Umbilical cord (tissue), 2 donors: ENCODE data around the gene HMCN1. TPM values are rescaled to one million over a fixed set of nuclear protein-coding genes. Genes with fewer than 3 reads are reported as not detected.

ENCODE experiments used
- DNase-seq: peaks from one replicate; pipeline ENCODE4 v3.0.0-alpha.2; 2015; ENCODE audit warnings: low spot score
- total RNA-seq: library from RNA; depleted of rRNA; stranded (reverse); fragments of >200 nt; gene quantifications from one replicate; pipeline ENCODE4 v1.2.3, GENCODE V29; 2014; ENCODE audit warnings: low replicate concordance; ENCODE audit not compliant: insufficient read depth

Gene HMCN1
- total RNA-seq, 1 donor from 2014 or later: 29.6 TPM

DNA sequence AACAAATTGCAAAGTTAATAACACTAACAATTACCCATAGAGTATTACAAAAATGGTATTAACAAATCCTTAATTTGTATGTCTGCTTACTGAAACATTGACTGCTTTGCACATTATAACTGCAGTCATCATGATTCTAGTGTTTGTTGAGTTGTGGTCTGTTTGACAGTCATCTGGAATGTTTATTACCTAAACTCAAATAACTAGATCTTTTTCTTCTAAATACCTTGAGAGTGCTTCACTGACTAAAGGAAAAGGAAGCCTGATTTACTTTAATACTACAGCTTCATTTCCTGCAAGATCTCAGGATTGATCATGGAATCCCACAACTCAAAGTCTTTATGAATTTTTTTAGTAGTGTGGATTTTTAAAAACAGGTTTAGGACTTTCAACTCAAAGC is 70.0 kb downstream of the HMCN1 start:
- no peak for DNase-seq

DNA sequence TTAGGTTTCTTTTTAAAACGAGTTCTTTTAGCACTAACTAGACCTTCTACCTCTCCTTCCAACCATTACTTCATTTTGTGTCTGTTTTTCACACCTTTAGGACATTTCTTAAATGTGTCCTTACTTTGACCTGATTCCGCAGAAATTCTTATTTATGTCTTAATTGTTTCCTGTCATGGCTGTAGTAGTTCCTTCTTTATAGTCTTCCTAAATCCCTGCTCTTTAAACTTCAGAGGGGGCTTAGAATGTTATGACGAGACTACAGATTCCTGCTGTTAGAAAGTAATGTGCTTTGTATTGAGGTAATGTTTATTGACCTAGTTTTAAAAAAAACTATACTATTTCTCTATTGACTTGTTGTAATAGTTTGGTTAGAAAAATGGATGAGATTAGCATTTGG is 70.4 kb downstream of the HMCN1 start:
- no peak for DNase-seq

DNA sequence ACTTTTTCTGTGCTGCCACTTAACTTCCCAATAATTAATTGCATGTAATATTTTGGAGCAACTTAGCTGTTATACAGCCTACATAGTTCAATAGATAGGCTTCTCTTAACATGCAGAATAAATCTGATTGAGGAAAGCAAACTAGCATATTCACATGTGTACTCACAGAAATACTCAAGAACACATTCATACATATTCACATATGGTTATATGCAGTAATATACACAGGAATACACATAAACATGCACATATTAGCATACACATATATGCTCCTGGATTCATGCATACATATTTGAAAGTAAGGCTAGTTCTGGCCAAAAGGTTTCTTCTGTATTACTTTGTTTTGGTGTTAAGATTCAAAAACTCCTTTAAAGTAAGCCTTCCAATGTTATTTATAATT is 73.1 kb downstream of the HMCN1 start:
- DNase-seq: no peak

DNA sequence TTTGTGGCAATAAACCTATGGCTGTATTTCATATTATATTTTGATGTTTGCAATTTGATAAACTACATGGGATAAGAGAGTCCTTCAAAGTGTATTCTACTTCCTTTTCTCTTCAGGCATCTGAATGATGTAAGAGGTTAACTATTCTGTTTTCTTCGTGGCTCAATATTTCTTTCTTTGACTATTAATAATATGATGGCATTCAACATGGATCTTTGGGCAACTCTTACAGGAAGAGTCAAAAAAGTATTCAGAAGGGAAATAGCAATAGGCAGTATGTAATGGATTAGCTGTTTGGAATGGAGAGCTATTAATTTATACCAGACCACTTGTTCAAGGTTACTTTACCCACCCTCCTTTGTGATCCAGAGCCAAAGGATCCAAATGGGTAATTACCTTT is 74.4 kb downstream of the HMCN1 start:
- DNase-seq: no peak

DNA sequence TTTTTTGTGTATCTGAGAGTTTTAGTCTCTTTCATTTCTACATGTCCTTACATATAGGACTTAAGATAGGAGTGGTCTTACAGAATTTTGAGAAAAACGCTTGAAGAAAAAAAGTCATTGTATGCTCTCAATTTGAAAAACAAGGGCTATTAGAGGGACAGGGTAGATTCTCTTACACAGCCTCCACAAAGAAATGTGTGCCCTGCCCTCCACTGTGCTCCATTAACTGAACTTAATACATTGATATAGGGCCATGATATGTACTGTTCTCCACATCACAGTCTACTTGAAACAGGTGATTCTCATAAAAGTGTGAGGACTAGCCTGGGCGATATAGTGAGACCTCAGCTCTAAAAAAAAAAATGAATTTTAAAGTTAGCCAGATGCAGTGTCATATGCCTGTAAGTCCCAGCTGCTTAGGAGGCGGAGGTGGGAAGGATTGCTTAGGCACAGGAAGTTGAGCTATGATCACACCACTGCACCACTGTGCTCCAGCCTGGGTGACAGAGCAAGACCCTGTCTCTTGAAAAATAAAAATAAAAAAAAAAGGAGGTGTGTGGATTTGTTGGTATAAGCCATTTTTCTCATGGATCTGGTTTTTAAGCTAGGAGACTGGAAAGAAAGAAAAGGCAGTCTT is 77.0 kb downstream of the HMCN1 start:
- DNase-seq: no peak

DNA sequence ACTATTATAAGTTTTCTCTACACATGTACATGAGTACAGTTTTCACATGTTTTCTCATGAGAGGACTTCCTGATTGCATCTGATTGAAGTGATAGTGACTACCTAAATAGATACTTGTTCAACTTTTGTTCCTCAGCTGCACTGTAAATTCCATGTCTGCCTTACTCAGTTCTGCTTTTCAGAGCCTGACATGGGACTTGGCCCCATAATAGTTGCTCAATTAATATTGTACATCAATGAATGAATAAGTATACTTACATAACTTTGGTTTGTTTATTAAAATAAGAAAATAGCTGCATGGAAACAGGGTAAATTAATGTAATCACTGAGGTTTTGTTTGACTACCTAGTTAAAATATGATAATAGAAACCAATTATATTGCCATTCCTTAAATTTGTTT is 78.7 kb downstream of the HMCN1 start:
- no peak for DNase-seq

DNA sequence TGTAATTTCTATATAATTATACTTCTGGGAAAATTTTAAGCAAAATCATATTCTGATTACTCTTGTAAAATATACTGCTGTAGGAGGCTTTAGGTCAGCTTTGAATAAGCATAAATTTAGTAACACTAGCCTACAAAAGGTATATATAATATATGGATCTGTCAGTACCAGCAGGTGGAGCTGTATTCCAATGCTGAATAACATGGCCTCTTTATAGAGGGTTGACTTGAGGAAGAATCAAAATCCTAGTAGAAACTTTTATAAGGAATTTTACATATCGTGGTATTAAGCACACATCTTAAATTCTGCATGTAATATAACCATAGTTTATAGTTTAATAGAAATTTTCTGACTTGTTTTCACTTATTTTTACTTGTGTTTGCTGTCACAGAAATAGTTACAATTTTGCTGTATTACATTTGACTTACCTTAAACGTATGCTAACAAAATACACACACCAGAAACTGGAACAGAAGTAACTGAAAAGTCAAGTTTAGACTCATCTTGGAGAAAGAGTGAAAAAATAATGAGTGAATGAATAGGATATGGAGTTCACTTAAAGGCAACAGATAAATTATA is 79.3 kb downstream of the HMCN1 start:
- peak; percentile 66 for DNase-seq

DNA sequence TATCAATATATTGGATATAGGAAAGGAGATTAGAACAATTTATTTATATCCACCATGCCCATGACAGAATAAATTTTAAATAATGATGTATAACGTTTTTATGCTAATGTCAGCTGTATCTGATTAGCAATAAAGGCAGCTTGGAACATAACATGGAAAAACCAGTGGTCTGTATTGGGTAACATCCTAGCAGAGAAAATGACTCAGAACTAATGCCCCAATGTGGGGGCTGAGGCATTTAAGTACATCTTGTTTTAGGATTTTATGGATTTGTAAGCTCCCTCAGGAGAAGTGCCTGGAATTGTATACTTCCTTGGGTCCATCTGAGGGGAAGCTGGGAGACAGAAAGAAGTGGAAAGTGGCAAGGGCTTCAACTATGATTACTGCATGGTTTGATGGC is 82.3 kb downstream of the HMCN1 start:
- DNase-seq: no peak

DNA sequence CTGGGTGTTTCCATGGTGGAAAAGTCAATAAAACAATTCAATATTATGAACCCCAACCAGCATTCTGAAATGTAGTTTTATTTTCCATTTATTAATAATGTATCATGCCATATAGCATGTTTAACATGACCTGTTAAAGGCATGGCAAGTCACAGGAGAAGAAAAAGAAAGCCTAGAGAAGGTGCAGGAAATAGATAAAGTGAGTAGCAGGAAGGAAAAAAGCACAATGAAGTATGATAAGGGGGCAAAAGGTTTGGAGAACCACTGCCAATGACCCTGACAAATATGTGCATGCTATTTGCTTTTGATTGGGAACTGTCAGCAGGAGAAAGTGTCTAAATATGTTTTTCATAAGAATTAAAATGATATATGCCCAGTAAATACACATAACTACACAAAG is 85.6 kb downstream of the HMCN1 start:
- DNase-seq: peak; percentile 23

DNA sequence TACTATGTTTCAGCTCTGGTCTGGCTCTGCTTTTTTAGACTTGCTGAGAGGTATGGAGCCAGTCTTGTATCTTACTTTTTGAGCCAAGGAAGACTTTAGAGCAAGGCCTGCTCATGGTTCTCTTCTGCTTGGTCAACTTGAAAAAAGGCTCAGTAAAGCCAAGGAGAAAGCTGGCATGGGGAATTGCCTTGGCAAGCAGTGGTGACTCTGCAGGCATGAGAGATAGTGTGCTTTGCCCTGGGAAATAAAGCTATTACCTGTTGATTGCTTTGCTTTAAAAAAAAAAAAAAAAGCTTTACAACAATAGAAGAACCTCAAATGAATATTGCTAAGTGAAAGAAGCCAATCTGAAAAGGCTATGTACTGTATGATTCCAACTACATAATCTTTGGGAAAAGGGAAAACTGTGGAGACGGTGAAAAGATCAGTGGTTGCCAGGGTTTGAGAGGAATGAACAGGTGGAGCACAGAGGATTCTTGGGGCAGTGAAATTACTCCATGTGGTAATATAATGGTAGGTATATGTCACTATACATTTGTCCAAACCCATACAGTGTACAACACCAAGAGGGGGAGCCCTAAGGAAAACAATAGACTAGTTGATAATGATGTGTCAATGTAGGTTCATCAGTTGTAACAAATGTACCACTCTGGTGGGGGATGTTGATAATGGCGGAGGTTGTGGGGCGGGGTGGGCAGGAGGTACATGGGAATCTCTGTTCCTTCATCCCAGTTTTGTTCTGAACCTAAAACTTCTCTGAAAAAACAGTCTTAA is 87.6 kb downstream of the HMCN1 start:
- DNase-seq: no peak

DNA sequence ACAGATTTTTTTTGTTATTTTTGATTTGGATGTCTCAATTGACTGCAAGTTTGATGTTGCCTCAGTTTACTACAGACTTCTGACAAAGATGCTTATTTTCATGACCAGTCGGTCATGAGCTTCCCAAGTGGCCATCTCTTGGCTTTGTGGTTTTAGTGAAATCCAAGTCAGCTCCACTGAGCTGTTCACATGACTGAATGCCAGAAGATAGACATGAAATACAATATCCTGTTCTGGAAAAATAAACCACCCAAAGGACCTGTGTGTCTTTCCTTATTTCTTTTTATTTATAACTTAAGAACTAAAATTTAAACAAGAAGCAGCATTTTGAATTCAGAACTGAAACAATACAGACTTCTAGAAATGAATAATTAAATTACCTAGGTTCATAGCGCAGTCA is 89.3 kb downstream of the HMCN1 start:
- no peak for DNase-seq

DNA sequence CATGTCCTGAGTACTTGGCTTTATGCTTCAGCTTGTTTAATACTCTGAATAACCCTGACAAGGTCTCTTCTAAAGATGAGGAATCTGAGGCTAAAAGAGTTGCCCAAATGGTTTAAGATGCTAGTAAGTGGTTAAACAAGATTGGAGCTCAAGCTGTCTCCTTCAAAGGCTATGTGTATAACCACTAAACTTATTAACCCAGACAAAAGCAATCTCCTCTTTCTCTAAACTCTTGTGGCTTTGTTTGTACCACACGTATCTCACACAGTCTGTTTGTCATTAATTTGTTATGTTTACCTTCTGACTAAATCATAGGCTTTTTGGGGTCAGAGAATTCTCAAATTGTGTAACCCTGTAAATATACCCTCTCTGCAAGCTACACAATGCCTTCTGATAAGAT is 89.9 kb downstream of the HMCN1 start:
- DNase-seq: no peak

DNA sequence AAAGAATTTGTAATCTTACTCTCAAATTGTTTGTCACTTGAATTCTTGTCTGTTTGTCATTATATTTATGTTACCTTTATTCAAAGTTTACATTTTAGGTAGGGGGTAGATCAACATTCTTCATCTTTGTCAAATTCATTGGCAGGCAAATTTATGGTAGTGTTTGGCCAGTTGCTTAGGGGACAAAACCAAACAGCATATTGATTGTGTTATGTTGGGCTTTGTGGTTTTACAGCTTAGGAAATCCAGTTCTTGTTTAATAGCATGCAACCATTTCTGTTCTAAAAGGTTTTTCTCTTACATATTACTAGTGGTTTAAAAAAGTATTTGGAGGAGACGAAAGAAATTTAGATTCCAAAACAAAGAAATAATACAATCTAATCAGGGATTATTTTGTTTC is 91.4 kb downstream of the HMCN1 start:
- no peak for DNase-seq

DNA sequence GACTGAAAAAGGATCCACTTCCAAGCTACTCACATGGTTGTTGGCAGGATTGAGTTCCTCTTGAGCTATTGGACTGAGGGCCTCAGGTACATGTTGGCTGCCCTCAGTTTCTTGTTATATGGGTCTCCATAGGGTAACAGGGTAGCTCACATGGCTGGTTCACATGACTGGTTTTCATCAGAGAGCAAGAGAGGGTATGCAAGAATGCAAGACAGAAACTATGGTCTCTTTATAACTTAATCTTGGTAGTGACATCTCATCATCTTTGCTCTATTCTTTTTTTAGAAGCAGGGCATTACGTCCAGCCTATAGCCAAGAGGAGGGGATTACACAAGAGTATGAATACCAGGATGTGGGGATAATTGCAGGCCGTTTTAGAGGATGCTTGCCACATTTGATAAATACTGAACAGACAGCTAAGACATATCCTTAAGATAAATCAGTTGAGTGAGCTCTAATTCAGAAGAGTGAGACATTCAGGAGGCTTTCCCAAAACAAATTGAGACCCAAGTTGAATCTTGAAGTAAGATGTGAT is 100.2 kb downstream of the HMCN1 start:
- DNase-seq: peak; percentile 29

DNA sequence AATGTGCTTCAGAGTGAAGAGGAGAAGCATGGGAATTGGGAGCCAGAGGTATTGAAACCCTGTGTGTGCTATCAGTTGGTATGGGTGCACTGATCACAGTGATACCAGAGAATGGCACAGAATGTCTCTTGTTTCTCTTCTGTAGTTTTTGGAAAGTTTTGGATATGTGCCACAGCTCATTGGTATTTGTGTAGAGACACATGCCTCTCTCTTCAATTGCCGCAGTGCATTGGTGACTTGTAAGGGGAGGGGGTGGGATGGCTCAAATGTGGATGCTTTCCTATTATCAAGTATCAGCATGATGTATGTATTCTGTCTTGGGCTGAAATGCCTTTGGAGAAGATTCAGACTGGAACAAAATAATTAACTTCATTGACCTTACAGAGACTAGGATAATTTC is 101.0 kb downstream of the HMCN1 start:
- DNase-seq: no peak

DNA sequence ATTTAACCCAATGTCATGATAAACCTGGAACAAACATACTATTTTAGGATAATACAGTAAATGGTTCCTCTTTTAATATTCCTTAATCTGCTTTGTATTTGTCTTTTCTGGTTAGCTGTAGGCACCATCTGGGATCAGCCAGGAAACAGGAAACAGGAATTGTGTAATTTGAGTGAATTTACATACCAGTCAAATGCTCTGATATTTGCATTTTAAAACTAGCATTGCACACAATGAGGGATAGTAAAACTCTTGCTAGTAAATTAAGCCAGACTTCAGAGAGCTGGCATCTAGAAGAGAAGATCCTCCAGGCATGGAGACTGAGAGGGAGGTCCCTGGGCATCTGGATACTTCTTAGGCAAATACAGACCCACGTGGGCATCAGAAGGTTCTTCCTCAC is 103.5 kb downstream of the HMCN1 start:
- no peak for DNase-seq

DNA sequence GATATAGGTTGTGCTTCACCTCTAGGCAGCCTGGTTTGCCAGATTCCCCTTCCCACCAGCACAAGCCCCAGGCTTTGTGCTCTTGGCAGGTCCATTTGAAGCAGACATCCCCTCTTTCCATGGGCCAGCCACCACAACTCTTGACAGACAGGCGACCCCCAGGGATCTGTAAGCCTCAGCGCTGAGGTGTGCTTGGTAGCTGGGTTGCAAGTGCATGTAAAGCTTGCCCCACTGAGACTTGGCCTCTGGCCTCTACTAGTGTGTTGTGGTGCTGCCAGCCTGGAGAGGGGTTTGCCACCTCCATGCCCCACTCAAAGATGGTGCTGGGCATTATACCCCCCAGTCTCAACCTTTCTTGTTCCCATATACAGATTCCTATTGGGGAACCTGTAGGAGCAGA is 103.9 kb downstream of the HMCN1 start:
- no peak for DNase-seq

DNA sequence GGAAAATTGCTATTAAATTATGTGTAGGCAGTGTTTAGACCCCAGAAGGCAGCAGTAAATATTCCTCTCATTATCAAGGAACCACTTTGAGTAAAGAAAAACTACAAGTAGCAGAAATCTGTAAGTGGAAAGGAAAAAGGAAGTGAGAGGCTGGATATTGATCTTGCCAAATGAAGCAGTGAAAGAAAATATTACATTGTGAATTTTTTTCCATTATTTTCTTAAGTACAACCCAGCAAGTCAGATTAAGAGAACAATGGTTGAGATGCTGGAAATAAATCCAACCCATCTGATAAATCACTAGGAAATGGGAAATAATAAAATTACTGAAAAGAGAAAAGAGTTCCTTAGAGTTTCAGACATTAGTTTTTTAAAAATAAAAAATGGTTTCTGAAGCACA is 106.7 kb downstream of the HMCN1 start:
- no peak for DNase-seq

DNA sequence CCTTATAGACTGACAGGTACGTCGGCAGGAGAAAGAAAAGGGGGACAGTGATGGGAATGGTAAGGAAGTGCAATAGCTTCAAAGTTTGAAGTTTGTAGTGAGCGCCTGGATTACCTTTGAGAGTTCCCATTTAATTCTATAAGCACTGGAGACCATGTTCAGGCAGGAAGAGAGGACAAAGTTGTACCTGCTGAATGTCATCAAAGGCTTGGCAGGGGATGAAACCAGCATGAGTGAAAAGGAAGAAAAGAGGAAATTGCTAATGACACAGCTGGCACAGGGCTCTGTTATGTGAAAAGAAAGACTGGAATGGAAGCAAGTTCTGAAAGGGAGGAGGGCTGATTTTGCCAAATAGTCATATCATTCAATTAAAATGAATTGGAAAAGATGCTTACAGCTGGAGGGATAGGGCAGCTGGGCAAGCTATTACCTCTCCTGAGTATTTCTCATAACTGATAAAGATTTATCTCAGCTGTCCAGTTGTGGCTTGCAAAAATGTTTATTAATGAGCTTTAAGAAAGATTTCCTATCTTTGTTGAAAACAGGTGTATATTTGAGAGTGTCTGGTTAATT is 109.2 kb downstream of the HMCN1 start:
- no peak for DNase-seq

DNA sequence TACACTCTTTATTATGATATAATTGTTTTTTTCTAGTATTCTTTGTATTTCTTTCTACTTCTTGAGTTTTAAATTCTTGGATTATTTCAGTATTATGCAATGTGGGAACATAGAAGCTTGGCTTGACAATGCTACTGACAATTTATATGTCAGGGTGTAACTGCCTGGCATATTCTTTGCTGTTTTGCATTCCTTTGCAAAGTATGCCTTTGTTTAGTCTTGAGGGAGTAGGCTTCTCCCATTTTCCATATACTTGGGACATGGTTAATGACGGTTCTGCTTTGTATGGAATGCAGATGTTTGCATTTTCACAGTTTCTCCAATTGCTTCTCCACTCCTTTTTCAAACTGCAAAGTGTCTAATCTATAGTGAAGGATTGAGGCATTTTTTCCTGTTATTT is 109.8 kb downstream of the HMCN1 start:
- DNase-seq: no peak

DNA sequence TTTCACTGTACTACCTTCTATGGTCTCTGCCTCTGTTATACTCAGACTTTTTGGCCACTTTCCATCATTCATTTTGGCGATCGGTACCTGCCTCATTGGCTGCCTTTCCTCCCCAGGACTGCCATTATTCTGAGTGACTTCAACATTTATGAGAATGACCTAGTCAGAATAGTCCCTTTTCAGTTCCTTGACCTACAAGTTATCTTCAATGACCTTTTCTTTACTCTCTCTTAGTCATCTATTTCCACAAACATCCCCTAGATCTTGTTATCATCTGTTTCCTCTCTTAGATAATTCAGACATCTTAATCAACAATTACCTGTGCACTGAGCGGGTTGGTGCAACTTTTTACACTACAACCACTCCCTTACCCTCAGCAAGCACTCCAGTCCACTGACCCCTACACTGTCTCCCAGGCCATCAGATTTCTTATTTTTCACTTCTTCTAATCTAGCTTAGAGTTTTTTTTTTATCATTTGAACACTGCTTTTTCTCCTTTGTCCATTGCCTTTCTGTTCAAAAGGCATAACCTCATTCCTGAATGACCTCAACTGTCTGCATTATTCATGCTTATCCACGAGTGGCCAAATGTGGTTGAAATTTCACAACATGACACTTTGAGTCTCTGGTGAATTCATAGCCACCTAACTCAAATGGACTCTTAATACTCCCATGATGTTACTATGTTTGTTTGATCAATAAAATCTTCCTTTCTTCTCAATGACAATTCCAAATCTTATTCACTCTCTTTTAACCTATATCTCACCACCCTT is 112.7 kb downstream of the HMCN1 start:
- DNase-seq: no peak

DNA sequence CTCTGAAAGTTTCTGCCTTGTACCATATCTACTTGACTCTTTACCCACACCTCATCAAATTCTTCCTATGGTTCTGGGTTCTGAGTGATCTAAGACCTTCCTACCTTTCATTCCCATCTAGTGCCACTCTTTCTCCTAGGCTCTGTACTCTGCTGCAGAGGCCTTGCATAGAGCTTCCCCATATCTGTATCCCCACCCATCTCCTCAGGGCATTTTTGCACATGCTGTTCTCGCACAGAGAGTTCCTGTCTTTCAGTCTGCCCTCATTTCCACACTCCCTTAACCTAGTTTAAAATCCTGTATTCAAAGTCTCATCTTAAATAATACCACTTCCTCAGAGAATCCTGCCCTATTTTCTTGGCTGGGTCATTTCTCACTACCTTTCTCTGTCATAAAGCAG is 114.8 kb downstream of the HMCN1 start:
- no peak for DNase-seq
